ENCODE results near the gene CMTM6.
"Not testable (repeated sequence)": the region's sequence is repeated elsewhere in the genome, so short reads cannot be mapped to it uniquely, and the experiment has no call there.

The CMTM6 gene

DNA sequence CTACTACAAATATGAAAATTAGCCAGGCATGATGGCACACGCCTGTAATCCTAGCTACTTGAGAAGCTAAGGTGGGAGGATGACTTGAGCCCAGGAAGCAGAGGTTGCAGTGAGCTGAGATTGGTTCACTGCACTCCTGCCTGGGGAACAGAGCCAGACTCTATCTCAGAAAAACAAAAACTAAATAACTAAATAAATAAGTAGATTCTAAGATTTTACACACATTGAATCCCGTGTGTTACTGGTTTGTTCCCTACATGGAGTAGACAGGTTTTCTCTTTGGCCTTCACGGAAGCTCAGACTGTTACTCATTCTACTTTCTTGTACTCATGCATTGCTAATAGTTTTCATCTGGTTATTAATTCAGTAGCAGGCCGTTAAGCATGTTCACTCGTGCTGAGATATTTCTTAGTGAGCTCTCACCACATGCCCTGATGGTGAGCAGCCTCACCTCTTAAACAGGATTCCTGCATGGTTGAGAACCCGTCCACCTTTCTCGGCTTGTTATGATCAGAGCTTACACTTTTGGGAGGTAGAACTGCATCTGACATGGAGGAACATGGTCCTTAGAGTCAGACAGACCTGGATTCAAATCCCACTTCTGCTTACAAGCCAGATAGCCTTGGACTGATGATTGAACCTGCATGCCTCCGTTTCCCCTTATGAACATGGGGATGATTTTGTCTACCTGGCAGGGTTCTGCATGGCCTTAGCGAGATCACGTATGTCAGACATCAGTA lies 61.9 kb downstream of the CMTM6 start:
- DNase-seq, result no peak

DNA sequence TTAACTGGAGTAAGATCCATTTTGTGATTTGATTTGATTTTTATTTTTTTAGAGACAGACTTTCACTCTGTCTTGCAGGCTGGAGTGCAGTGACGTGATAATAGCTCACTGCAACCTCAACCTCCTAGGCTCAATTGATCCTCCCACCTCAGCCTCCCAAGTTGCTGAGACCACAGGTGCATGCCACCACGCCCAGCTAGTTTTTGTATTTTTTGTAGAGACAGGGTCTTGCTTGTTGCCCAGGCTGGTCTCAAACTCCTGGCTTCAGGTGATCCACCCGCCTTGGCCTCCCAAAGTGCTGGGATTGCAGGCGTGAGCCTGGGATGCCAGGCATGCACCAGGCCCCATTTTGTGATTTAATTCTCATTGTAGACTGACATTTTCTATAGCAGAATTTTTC lies 63.2 kb downstream of the CMTM6 start:
- DNase-seq, result not testable (repeated sequence)

GRCh38 chr3:32438596-32439344 lies 63.9 kb downstream of the CMTM6 start:
- no peak for DNase-seq

- DNase-seq, result no peak
Measured at GRCh38 chr3:32437896-32438295, 64.8 kb downstream of the CMTM6 start.

GRCh38 chr3:32436816-32437189 lies 65.8 kb downstream of the CMTM6 start:
- no peak for DNase-seq

DNA sequence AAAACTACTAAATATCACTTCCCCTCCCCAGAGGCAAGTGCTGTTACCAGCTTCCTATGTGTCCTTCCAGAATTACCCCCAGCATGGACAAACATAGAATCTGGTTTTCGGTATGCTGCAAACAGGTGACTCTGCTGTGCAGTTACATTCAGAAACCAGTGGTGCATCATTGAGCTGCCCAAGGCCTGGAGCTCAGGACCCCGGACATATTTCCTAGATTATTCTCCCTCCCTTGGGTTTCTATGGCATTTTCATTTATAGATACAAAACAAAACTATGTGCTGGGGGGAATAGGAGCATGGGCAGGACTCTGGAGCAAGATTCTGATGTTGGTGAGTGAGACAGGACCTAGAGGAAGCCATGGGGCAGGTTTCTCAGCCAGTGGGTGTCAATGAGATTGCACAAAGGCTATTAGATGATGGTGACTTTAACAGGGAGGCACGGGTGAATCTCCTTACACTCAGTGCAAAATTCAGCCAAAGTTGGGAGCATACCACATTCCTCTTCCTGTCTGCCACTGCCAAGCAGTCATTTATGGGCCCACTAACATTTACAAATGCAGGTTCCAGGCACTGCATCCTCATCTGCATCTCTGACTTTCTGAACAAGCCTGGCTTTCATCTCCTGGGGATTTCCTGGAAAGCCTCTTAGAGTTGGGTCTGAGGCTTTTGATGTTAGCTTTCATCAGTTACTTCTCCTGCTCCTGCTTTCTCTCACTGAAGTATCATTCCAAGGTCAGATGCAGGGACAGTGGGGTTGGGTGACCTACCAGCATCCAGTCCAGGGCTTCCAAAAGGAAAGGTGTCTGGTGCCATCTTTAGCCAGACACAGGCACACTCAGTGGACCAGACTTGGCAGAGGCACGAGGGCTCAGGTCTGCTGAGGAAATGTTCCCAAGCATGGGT lies 66.5 kb downstream of the CMTM6 start:
- DNase-seq, result no peak

DNA sequence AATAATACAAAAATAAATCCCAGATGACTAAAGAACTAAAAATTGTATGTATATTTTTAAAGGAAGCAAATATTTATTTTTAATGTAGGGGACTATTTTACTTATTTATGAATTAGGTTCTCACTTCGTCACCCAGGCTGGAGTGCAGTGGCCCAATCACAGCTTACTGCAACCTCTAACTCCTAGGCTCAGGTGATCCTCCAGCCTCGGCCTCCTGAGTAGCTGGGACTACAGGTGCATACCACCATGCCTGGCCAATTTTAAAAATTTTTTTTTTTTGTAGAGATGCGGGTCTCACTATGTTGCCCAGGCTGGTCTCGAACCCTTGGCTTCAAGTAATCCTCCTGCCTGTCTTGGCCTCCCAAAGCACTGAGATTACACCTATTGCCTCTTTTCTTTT lies 68.4 kb downstream of the CMTM6 start:
- DNase-seq, result no peak

- DNase-seq, result no peak
Measured at GRCh38 chr3:32432711-32433530, 69.7 kb downstream of the CMTM6 start.

GRCh38 chr3:32432045-32432710 lies 70.5 kb downstream of the CMTM6 start:
- no peak for DNase-seq

GRCh38 chr3:32431481-32431880 lies 71.2 kb downstream of the CMTM6 start:
- DNase-seq, result no peak

Data from NCI-H748 treated with DMSO at 0.1 percent for 48 hours (cell line).